GM12878 (cell line): ENCODE data around the gene ARCN1. TPM values are rescaled to one million over a fixed set of nuclear protein-coding genes. Genes with fewer than 3 reads are reported as not detected.

Source experiments
- CREM ChIP-seq: IDR thresholded peaks from 2 replicates; pipeline ENCODE4 v1.6.1; 2014; ENCODE audit warnings: antibody characterized with exemption, low read depth
- IRF5 ChIP-seq: fragments of 450-650 bp; IDR thresholded peaks from 2 replicates; pipeline ENCODE4 v1.6.1; 2017; ENCODE audit warnings: borderline replicate concordance
- NKRF ChIP-seq: fragments of 450-650 bp; conservative IDR thresholded peaks from 2 replicates; pipeline ENCODE4 v1.6.1; 2017; ENCODE audit warnings: mild to moderate bottlenecking, moderate library complexity
- PBX3 ChIP-seq: IDR thresholded peaks from 2 replicates; pipeline ENCODE4 v1.6.1; 2011; ENCODE audit warnings: mild to moderate bottlenecking, low read depth, low read length, moderate library complexity; ENCODE audit not compliant: insufficient replicate concordance
- PKNOX1 ChIP-seq: fragments of 450-650 bp; IDR thresholded peaks from 2 replicates; pipeline ENCODE4 v1.6.1; 2016; ENCODE audit warnings: mild to moderate bottlenecking
- RELB ChIP-seq: fragments of 450-650 bp; IDR thresholded peaks from 2 replicates; pipeline ENCODE4 v1.6.1; 2017; ENCODE audit warnings: low read depth, mild to moderate bottlenecking, moderate library complexity
- ZNF207 ChIP-seq: fragments of 450-650 bp; IDR thresholded peaks from 2 replicates; pipeline ENCODE4 v1.6.1; 2014; ENCODE audit warnings: antibody characterized with exemption, mild to moderate bottlenecking, borderline replicate concordance
- polyA plus RNA-seq, 11 experiments: library from polyadenylated mRNA; depleted of rRNA in 4 of 11; unstranded in 6 of 11; stranded (reverse) in 5 of 11; fragments of >200 nt; fragmentation: Nextera tagmentation in 4 of 11; fragmentation: Illumina TruSeq in 1 of 11; extraction: Ambion mirVana in 4 of 11; extraction: Trizol in 1 of 11; gene quantifications; 1 replicate in 1 of 11; 2 replicates in 10 of 11; pipeline versions ENCODE4 v1.2.1 to v1.2.3, GENCODE V29; 2011 to 2016; ENCODE audit warnings: inconsistent platforms in 2 of 11, missing spikeins in 2 of 11, low read depth in 1 of 11
- total RNA-seq, 4 experiments: library from RNA; depleted of rRNA in 3 of 4; stranded (reverse); fragments of >200 nt in 3 of 4; fragmentation: Illumina TruSeq in 1 of 4; extraction: Trizol in 1 of 4; gene quantifications; 2 replicates each; pipeline versions ENCODE4 v1.2.1 to v1.2.3, GENCODE V29; 2013 to 2021

ARCN1 gene
- total and polyA plus RNA-seq, 10 of the 15 experiments (the other 5 are each of a cell fraction or from before 2014, with no cell fraction given), result 33.3 to 172 (median 106) TPM

GRCh38 chr11:118633319-118633690 is 61.1 kb downstream of the ARCN1 start (continued):
- TF ChIP-seq RELB (no peak), IRF5 (no peak), PBX3 (no peak), PKNOX1 (no peak), ZNF207 (no peak), CREM (no peak), NKRF (no peak)
